Liver (tissue), 3 donors: ENCODE results near the gene B3GALT5.

Experiments
- CTCF ChIP-seq: fragments of 150-350 bp; IDR thresholded peaks from 2 replicates; pipeline ENCODE4 v1.5.1; 2017; ENCODE audit warnings: improper control_type of control experiment, low read depth, low read length; ENCODE audit not compliant: missing input control
- EGR1 ChIP-seq, 2 donors: IDR thresholded peaks; 2 replicates each; pipeline ENCODE4 v1.6.1; 2016 to 2018; ENCODE audit warnings: antibody characterized with exemption in 2 of 2, low read depth in 2 of 2
- GABPA ChIP-seq, 2 donors: IDR thresholded peaks in 1 of 2; conservative IDR thresholded peaks in 1 of 2; 2 replicates each; pipeline ENCODE4 v1.6.1; 2016; ENCODE audit warnings: antibody characterized with exemption in 2 of 2, mild to moderate bottlenecking in 1 of 2, moderate library complexity in 1 of 2
- HNF4G ChIP-seq: IDR thresholded peaks from 2 replicates; pipeline ENCODE4 v1.6.1; 2016; ENCODE audit warnings: antibody characterized with exemption
- MAX ChIP-seq: IDR thresholded peaks from 2 replicates; pipeline ENCODE4 v1.6.1; 2016; ENCODE audit warnings: antibody characterized with exemption
- RAD21 ChIP-seq, 2 donors: IDR thresholded peaks; 2 replicates each; pipeline ENCODE4 v1.6.1; 2016; ENCODE audit warnings: antibody characterized with exemption in 2 of 2, mild to moderate bottlenecking in 2 of 2
- SP1 ChIP-seq: IDR thresholded peaks from 2 replicates; pipeline ENCODE4 v1.6.1; 2018; ENCODE audit warnings: antibody characterized with exemption, mild to moderate bottlenecking
- TAF1 ChIP-seq: conservative IDR thresholded peaks from 2 replicates; pipeline ENCODE4 v1.6.1; 2016; ENCODE audit warnings: antibody characterized with exemption, mild to moderate bottlenecking
- YY1 ChIP-seq: IDR thresholded peaks from 2 replicates; pipeline ENCODE4 v1.6.1; 2016; ENCODE audit warnings: antibody characterized with exemption, mild to moderate bottlenecking
- TF ChIP-seq, protein P1 (sequence below): IDR thresholded peaks from 2 replicates; pipeline ENCODE4 v1.6.1; 2016; ENCODE audit warnings: antibody characterized with exemption
- TF ChIP-seq, protein P2 (sequence below): IDR thresholded peaks from 2 replicates; pipeline ENCODE4 v1.6.1; 2016; ENCODE audit warnings: antibody characterized with exemption, mild to moderate bottlenecking
- donor health status: healthy.
- donor health status: healthy.

DNA sequence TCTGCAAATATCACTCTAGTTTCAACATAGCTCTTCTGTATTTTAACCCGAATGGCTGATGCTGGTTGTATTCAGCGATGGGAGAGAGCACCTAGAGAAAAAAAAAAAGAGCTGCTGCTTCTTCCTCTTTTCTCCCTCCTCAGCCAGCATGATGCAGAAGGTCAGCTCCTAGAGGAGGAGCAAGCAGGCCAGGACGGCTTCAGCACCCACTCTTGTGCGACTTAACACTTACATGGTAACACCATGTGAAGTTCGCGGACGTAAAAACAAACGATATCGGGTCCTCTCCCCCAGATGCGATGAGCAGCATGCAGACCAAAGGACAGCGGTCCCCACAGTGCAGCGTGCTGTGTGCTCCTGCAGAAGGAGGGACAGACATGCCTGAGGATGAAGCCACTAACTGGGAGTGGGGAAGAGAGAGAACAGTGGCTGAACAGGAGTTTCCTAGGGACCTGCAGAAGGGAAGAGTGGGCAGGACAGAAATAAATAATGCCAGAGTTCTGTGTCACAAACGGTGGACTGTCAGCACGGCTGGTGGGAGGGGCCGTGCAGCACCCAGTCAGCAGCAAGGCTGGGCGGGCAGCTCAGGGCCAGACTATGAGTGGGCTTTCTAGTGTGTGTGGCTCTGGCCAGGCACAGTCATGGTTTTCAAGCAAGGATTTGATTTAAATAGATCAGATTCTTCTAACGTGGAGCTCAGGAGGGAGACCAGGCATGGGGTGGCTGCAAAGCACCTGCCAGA lies 11.4 kb upstream of the B3GALT5 start:
- no peak for TF ChIP-seq TAF1
- TF ChIP-seq CTCF, result no peak
- TF ChIP-seq, protein P1, sequence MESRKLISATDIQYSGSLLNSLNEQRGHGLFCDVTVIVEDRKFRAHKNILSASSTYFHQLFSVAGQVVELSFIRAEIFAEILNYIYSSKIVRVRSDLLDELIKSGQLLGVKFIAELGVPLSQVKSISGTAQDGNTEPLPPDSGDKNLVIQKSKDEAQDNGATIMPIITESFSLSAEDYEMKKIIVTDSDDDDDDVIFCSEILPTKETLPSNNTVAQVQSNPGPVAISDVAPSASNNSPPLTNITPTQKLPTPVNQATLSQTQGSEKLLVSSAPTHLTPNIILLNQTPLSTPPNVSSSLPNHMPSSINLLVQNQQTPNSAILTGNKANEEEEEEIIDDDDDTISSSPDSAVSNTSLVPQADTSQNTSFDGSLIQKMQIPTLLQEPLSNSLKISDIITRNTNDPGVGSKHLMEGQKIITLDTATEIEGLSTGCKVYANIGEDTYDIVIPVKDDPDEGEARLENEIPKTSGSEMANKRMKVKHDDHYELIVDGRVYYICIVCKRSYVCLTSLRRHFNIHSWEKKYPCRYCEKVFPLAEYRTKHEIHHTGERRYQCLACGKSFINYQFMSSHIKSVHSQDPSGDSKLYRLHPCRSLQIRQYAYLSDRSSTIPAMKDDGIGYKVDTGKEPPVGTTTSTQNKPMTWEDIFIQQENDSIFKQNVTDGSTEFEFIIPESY, result no peak
- no peak for TF ChIP-seq EGR1 (IDR thresholded peaks at IDR 0.05; ENCODE audit: low read depth in 2 of 2)
- TF ChIP-seq YY1, result no peak
- TF ChIP-seq, protein P2, sequence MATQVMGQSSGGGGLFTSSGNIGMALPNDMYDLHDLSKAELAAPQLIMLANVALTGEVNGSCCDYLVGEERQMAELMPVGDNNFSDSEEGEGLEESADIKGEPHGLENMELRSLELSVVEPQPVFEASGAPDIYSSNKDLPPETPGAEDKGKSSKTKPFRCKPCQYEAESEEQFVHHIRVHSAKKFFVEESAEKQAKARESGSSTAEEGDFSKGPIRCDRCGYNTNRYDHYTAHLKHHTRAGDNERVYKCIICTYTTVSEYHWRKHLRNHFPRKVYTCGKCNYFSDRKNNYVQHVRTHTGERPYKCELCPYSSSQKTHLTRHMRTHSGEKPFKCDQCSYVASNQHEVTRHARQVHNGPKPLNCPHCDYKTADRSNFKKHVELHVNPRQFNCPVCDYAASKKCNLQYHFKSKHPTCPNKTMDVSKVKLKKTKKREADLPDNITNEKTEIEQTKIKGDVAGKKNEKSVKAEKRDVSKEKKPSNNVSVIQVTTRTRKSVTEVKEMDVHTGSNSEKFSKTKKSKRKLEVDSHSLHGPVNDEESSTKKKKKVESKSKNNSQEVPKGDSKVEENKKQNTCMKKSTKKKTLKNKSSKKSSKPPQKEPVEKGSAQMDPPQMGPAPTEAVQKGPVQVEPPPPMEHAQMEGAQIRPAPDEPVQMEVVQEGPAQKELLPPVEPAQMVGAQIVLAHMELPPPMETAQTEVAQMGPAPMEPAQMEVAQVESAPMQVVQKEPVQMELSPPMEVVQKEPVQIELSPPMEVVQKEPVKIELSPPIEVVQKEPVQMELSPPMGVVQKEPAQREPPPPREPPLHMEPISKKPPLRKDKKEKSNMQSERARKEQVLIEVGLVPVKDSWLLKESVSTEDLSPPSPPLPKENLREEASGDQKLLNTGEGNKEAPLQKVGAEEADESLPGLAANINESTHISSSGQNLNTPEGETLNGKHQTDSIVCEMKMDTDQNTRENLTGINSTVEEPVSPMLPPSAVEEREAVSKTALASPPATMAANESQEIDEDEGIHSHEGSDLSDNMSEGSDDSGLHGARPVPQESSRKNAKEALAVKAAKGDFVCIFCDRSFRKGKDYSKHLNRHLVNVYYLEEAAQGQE, result no peak
- TF ChIP-seq MAX, result no peak
- no peak for TF ChIP-seq SP1
- TF ChIP-seq RAD21 (IDR thresholded peaks at IDR 0.05), result no peak
- TF ChIP-seq HNF4G, result no peak
- TF ChIP-seq GABPA (IDR thresholded peaks at IDR 0.05 in 1 of 2, conservative IDR thresholded peaks at IDR 0.05 in 1 of 2), result no peak
